22Rv1 (cell line): Measurements from ENCODE around the gene ATG7.

Experiments used
- ZFX ChIP-seq: fragments of 450-650 bp; IDR thresholded peaks from 2 replicates; pipeline ENCODE4 v1.6.1; 2017; ENCODE audit warnings: antibody characterized with exemption, borderline replicate concordance
- TF ChIP-seq, protein P1 (sequence below): fragments of 450-650 bp; IDR thresholded peaks from 2 replicates; pipeline ENCODE4 v1.5.1; 2017; ENCODE audit warnings: mild to moderate bottlenecking

- TF ChIP-seq, protein P1, sequence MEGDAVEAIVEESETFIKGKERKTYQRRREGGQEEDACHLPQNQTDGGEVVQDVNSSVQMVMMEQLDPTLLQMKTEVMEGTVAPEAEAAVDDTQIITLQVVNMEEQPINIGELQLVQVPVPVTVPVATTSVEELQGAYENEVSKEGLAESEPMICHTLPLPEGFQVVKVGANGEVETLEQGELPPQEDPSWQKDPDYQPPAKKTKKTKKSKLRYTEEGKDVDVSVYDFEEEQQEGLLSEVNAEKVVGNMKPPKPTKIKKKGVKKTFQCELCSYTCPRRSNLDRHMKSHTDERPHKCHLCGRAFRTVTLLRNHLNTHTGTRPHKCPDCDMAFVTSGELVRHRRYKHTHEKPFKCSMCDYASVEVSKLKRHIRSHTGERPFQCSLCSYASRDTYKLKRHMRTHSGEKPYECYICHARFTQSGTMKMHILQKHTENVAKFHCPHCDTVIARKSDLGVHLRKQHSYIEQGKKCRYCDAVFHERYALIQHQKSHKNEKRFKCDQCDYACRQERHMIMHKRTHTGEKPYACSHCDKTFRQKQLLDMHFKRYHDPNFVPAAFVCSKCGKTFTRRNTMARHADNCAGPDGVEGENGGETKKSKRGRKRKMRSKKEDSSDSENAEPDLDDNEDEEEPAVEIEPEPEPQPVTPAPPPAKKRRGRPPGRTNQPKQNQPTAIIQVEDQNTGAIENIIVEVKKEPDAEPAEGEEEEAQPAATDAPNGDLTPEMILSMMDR: no peak
- no peak for TF ChIP-seq ZFX
Observed at GRCh38 chr3:11349446-11349845, 77.2 kb downstream of the ATG7 start.
